ENCODE results near the gene TENM3.
"Not testable (repeated sequence)": the region's sequence is repeated elsewhere in the genome, so short reads cannot be mapped to it uniquely, and the experiment has no call there.

The TENM3 gene

GRCh38 chr4:182231496-182231895 lies 11.7 kb upstream of the TENM3 start:
- TF ChIP-seq, protein P1, sequence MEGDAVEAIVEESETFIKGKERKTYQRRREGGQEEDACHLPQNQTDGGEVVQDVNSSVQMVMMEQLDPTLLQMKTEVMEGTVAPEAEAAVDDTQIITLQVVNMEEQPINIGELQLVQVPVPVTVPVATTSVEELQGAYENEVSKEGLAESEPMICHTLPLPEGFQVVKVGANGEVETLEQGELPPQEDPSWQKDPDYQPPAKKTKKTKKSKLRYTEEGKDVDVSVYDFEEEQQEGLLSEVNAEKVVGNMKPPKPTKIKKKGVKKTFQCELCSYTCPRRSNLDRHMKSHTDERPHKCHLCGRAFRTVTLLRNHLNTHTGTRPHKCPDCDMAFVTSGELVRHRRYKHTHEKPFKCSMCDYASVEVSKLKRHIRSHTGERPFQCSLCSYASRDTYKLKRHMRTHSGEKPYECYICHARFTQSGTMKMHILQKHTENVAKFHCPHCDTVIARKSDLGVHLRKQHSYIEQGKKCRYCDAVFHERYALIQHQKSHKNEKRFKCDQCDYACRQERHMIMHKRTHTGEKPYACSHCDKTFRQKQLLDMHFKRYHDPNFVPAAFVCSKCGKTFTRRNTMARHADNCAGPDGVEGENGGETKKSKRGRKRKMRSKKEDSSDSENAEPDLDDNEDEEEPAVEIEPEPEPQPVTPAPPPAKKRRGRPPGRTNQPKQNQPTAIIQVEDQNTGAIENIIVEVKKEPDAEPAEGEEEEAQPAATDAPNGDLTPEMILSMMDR (IDR thresholded peaks at IDR 0.05; ENCODE audit: control insufficient read depth, insufficient read depth, low read depth, low read length, missing control alignments) = no peak
- H3K4me3 ChIP-seq (ENCODE audit: control insufficient read depth, low read depth, low read length) = no peak overlapping the region
- DNase-seq (ENCODE audit: low read depth) = no peak

DNA sequence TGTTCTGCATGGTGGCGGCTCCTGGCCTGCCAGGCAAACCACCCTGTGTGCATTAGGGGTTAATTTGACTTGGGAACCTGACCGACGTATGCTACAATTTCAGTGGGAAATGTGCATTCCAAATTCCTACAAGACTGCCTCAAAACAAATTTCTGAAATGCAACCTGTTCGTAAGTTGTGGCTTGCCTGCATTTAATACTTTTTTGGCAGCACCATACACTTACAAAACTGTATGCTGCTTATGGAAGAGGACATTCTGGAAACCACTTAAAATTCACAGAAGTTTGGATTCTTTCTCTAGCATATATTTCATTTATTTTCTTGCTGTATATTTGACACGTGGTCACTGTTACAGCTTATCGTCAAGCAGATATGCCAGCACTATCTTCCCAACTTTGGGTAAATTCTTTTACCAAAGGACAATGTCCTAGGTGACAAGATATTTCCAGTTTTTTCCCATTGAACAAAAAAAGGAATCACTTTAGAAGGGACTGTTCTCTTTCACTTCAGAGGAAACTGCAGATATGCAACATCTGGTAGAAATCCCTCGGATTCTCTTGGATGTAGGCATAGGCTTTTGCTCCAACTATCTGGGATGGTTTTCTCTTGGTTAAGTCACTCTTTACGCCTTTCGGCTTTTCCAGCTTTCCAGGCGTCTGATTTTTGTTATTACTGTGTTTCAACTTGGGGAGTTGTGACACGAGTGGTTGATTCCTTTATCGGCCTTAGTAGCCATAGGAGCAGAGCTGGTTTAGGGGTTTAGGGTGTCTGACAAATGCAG lies 9.7 kb upstream of the TENM3 start:
- H3K4me3 ChIP-seq (ENCODE audit: control insufficient read depth, low read depth, low read length) = no peak overlapping the region
- TF ChIP-seq, protein P1 (IDR thresholded peaks at IDR 0.05; ENCODE audit: control insufficient read depth, insufficient read depth, low read depth, low read length, missing control alignments) = no peak
- no peak for DNase-seq (ENCODE audit: low read depth)

DNA sequence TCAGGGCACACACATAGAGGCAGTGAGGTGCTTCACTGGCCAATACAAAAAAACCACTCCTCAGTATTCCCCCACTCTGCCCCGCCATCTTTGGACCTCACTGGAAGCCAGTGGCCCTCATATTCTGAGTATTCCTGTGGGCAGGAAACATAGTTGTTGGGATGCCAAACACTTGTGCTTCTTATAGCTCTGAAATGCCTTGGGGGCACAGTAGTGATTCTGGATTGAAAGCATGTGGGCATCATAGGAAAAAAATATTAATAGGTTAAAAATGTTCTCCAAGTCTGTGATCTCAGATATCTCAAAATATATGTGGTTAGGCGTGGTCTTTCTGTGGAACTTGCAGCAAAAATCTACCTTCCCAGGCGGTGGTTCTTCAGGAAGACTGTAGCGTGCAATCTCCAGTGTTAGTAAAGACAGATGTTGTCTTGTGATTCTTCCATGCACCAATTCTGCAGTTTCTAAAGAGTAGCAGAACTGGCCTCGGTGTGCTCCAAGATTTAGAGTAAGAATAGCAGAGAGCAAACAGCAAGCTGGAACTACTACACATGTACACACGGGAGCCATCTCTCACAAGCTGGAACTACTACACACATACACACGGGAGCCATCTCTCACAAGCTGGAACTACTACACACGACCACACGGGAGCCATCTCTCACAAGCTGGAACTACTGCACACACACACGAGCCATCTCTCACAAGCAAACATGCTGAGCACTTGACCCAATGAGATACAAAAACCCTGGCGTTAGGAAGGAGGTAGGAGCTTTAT lies 8.0 kb upstream of the TENM3 start:
- no peak for DNase-seq (ENCODE audit: low read depth)
- no peak overlapping the region for H3K4me3 ChIP-seq (ENCODE audit: control insufficient read depth, low read depth, low read length)
- TF ChIP-seq, protein P1 (IDR thresholded peaks at IDR 0.05; ENCODE audit: control insufficient read depth, insufficient read depth, low read depth, low read length, missing control alignments) = no peak

- no peak overlapping the region for H3K4me3 ChIP-seq (ENCODE audit: control insufficient read depth, low read depth, low read length)
- DNase-seq (ENCODE audit: low read depth) = no peak
- TF ChIP-seq, protein P1 (IDR thresholded peaks at IDR 0.05; ENCODE audit: control insufficient read depth, insufficient read depth, low read depth, low read length, missing control alignments) = no peak
Measured at GRCh38 chr4:182236186-182236585, 7.0 kb upstream of the TENM3 start.

GRCh38 chr4:182237010-182237409 lies 6.2 kb upstream of the TENM3 start:
- not testable (repeated sequence) for DNase-seq (ENCODE audit: low read depth); H3K4me3 ChIP-seq (ENCODE audit: control insufficient read depth, low read depth, low read length)

DNA sequence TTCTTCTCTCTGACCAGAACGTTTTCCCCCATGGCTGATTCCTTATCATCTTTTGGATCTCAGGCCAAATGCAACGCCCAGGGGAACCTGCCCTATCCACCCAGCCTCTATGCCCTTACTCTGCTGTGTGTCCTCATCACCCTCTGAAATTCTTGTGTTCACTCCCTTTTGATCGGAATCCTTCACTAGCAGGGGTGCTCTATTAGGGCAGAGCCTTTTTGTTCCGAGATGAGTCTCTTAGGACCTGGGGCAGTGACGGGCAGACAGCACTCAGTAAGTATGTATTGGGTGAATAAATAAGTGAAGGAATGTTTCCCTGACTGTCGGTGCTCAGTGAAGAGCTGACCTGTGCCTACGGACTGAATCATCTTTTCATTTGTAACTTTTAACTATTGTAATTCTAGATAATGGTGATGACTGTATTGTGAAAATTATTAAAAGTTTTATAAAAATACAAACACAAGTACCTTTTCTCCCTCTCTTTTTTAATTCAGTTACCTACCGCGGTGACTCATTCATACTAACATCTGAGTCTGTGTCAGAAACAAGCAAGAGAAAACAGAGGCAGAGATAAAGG lies 4.8 kb upstream of the TENM3 start:
- TF ChIP-seq, protein P1 (IDR thresholded peaks at IDR 0.05; ENCODE audit: control insufficient read depth, insufficient read depth, low read depth, low read length, missing control alignments) = no peak
- H3K4me3 ChIP-seq (ENCODE audit: control insufficient read depth, low read depth, low read length) = no peak overlapping the region
- no peak for DNase-seq (ENCODE audit: low read depth)
